HCT116 (cell line): ENCODE data around the gene DOK7. TPM values are rescaled to one million over a fixed set of nuclear protein-coding genes. Genes with fewer than 3 reads are reported as not detected.

Experiments used
- ATAC-seq: fragments of 200-7000 bp; cut with Tn5 transposase; 2 replicates; pipeline ENCODE4 v1.9.1; 2020; ENCODE audit warnings: mild to moderate bottlenecking, moderate library complexity
- BruUV-seq: library from RNA; stranded (reverse); fragments of 400-500 nt; replicated peaks from 2 replicates; lab custom pipeline; 2021; lab: Mats Ljungman, UMichigan
- CTCF ChIA-PET: fragments of 300-600 bp; sonication (Branson Sonifier 250); formaldehyde crosslinking; loops from one replicate; lab custom pipeline; 2021; ENCODE audit warnings: antibody characterized with exemption; lab: Charles Lee
- POLR2A ChIA-PET: fragments of 300-600, 350-600 bp; sonication (Branson Sonifier 250); formaldehyde crosslinking; loops from one replicate; lab custom pipeline; 2021; ENCODE audit warnings: antibody characterized with exemption; lab: Charles Lee
- RAD21 ChIA-PET, 2 experiments: fragments of 300-600 bp; sonication (Branson Sonifier 250); formaldehyde crosslinking; loops; one replicate each; lab custom pipeline; 2023; ENCODE audit warnings: low total read pairs in 2 of 2; ENCODE audit not compliant: uncharacterized antibody in 2 of 2, unreplicated experiment in 2 of 2, low non-redundant PET in 1 of 2; lab: Charles Lee
- DNase-seq: peaks from one replicate; pipeline ENCODE4 v3.0.0-alpha.2; 2010; ENCODE audit warnings: low read depth, low spot score
- H2AFZ ChIP-seq: fragments of 200-600 bp; shearing (Covaris generic), sonication (generic); 2 replicates; pipeline ENCODE4 v1.6.1; 2017; ENCODE audit warnings: low read depth, mixed run types, mixed read lengths, antibody characterized with exemption, low read length; ENCODE audit not compliant: poor library complexity, severe bottlenecking
- H3K27ac ChIP-seq: 2 replicates; pipeline ENCODE4 v1.5.1; 2012; ENCODE audit warnings: low read depth, low read length
- H3K27me3 ChIP-seq: fragments of 200-600 bp; sonication (generic); 2 replicates; pipeline ENCODE4 v1.6.1; 2016; ENCODE audit warnings: mixed run types, low read length, mixed read lengths; ENCODE audit not compliant: insufficient read depth
- H3K36me3 ChIP-seq, 2 experiments: fragments of 200-500 bp in 1 of 2; fragments of 200-600 bp in 1 of 2; sonication (Bioruptor generic) in 1 of 2; sonication (generic) in 1 of 2; 2 replicates each; pipeline versions ENCODE4 v1.5.1 to v1.6.1; 2014 to 2016; ENCODE audit warnings: low read length in 2 of 2, inconsistent platforms in 1 of 2, mixed read lengths in 1 of 2, mixed run types in 1 of 2; ENCODE audit not compliant: insufficient read depth in 2 of 2, control insufficient read depth in 1 of 2
- H3K4me1 ChIP-seq, 2 experiments: fragments of 200-600 bp in 1 of 2; sonication (generic) in 1 of 2; 2 replicates each; pipeline versions ENCODE4 v1.5.1 to v1.6.1; 2012 to 2017; ENCODE audit warnings: low read length in 2 of 2, inconsistent platforms in 1 of 2, mild to moderate bottlenecking in 1 of 2, mixed read lengths in 1 of 2, mixed run types in 1 of 2, moderate library complexity in 1 of 2; ENCODE audit not compliant: insufficient read depth in 2 of 2, control insufficient read depth in 1 of 2
- H3K4me2 ChIP-seq: fragments of 200-600 bp; sonication (generic); 2 replicates; pipeline ENCODE4 v1.6.1; 2017; ENCODE audit warnings: mixed run types, low read length, mixed read lengths
- H3K4me3 ChIP-seq, 2 experiments: fragments of 200-600 bp in 1 of 2; sonication (generic) in 1 of 2; replicated peaks in 1 of 2; 2 replicates each; pipeline ENCODE4 v1.5.1; 2011 to 2016; ENCODE audit warnings: low read length in 2 of 2, control low read depth in 1 of 2, low read depth in 1 of 2, mild to moderate bottlenecking in 1 of 2, mixed read lengths in 1 of 2, mixed run types in 1 of 2
- H3K79me2 ChIP-seq: fragments of 200-600 bp; sonication (generic); 2 replicates; pipeline ENCODE4 v1.6.1; 2017; ENCODE audit warnings: mild to moderate bottlenecking, mixed run types, low read length, moderate library complexity, mixed read lengths; ENCODE audit not compliant: insufficient read depth
- H3K9ac ChIP-seq: fragments of 200-600 bp; sonication (generic); 2 replicates; pipeline ENCODE4 v1.6.1; 2016; ENCODE audit warnings: low read length, mixed read lengths
- H3K9me2 ChIP-seq: fragments of 200-600 bp; sonication (generic), shearing (Covaris generic); 2 replicates; pipeline ENCODE4 v1.6.1; 2017; ENCODE audit warnings: mixed run types, mild to moderate bottlenecking, moderate library complexity; ENCODE audit not compliant: insufficient read depth
- H3K9me3 ChIP-seq, 2 experiments: fragments of 200-500 bp in 1 of 2; fragments of 200-600 bp in 1 of 2; sonication (Bioruptor generic) in 1 of 2; sonication (generic) in 1 of 2; 2 replicates each; pipeline ENCODE4 v1.6.1; 2014 to 2017; ENCODE audit warnings: low read length in 2 of 2, mixed read lengths in 2 of 2, inconsistent platforms in 1 of 2, low read depth in 1 of 2, mild to moderate bottlenecking in 1 of 2, mixed run types in 1 of 2, moderate library complexity in 1 of 2; ENCODE audit not compliant: control insufficient read depth in 1 of 2, insufficient read depth in 1 of 2
- H4K20me1 ChIP-seq: fragments of 200-600 bp; sonication (generic), shearing (Covaris generic); 2 replicates; pipeline ENCODE4 v1.6.1; 2017; ENCODE audit warnings: mixed run types, mild to moderate bottlenecking, moderate library complexity; ENCODE audit not compliant: insufficient read depth
- CBX3 ChIP-seq: IDR thresholded peaks from 2 replicates; pipeline ENCODE4 v1.6.1; 2012; ENCODE audit warnings: low read depth
- CEBPB ChIP-seq: IDR thresholded peaks from 2 replicates; pipeline ENCODE4 v1.6.1; 2012; ENCODE audit warnings: low read depth
- EGR1 ChIP-seq: IDR thresholded peaks from 2 replicates; pipeline ENCODE4 v1.6.1; 2012; ENCODE audit warnings: low read depth
- ELF1 ChIP-seq: IDR thresholded peaks from 2 replicates; pipeline ENCODE4 v1.6.1; 2012; ENCODE audit warnings: low read depth, borderline replicate concordance
- FOSL1 ChIP-seq: IDR thresholded peaks from 2 replicates; pipeline ENCODE4 v1.6.1; 2012; ENCODE audit warnings: low read depth
- JUND ChIP-seq: IDR thresholded peaks from 2 replicates; pipeline ENCODE4 v1.6.1; 2012
- MAX ChIP-seq: IDR thresholded peaks from 2 replicates; pipeline ENCODE4 v1.6.1; 2012
- POLR2A ChIP-seq: IDR thresholded peaks from 2 replicates; pipeline ENCODE4 v1.7.0; 2011; ENCODE audit warnings: borderline replicate concordance; ENCODE audit not compliant: insufficient read depth, insufficient read length; ENCODE audit errors: extremely low read depth
- POLR2AphosphoS5 ChIP-seq: IDR thresholded peaks from 2 replicates; pipeline ENCODE4 v1.6.1; 2011; ENCODE audit warnings: mild to moderate bottlenecking, low read depth, low read length, moderate library complexity
- RAD21 ChIP-seq: IDR thresholded peaks from 2 replicates; pipeline ENCODE4 v1.6.1; 2012; ENCODE audit warnings: low read depth, mild to moderate bottlenecking
- REST ChIP-seq: IDR thresholded peaks from 2 replicates; pipeline ENCODE4 v1.6.1; 2012; ENCODE audit warnings: low read depth
- SIN3A ChIP-seq: IDR thresholded peaks from 2 replicates; pipeline ENCODE4 v1.6.1; 2012; ENCODE audit warnings: low read depth
- SRF ChIP-seq: IDR thresholded peaks from 2 replicates; pipeline ENCODE4 v1.6.1; 2012; ENCODE audit warnings: low read depth
- TCF7L2 ChIP-seq: IDR thresholded peaks from 2 replicates; pipeline ENCODE4 v1.7.0; 2011; ENCODE audit warnings: borderline replicate concordance, inconsistent platforms; ENCODE audit not compliant: insufficient read depth, insufficient read length; ENCODE audit errors: extremely low read depth
- YY1 ChIP-seq: IDR thresholded peaks from 2 replicates; pipeline ENCODE4 v1.6.1; 2011; ENCODE audit warnings: low read length, low read depth, moderate library complexity, mild to moderate bottlenecking; ENCODE audit not compliant: insufficient replicate concordance; ENCODE audit errors: extremely low read depth
- intact Hi-C: fragments of 100-400 bp; cut with micrococcal nuclease; formaldehyde crosslinking; loops from 2 replicates; pipeline ENCODE4 v1.10.0; 2022
- total RNA-seq: library from RNA; stranded (reverse); gene quantifications from one replicate; pipeline ENCODE4 v1.2.1, GENCODE V29; 2021; ENCODE audit not compliant: unreplicated experiment
- TF ChIP-seq, protein P1 (sequence below): IDR thresholded peaks from 2 replicates; pipeline ENCODE4 v1.6.1; 2011; ENCODE audit warnings: mild to moderate bottlenecking, low read length, moderate library complexity; ENCODE audit not compliant: insufficient replicate concordance; ENCODE audit errors: extremely low read depth
- TF ChIP-seq, protein P2 (sequence below), 3 experiments: fragments of 200-600 bp in 1 of 3; sonication (generic) in 1 of 3; IDR thresholded peaks in 2 of 3; conservative IDR thresholded peaks in 1 of 3; 2 replicates each; pipeline ENCODE4 v1.5.1; 2012 to 2017; ENCODE audit warnings: low read depth in 2 of 3, low read length in 2 of 3, antibody characterized with exemption in 1 of 3, borderline replicate concordance in 1 of 3, control low read depth in 1 of 3, mild to moderate bottlenecking in 1 of 3, mixed read lengths in 1 of 3, mixed run types in 1 of 3, moderate library complexity in 1 of 3; ENCODE audit not compliant: insufficient read depth in 1 of 3

The DOK7 gene
- total RNA-seq, 1 experiment from 2014 or later, result 2.4 TPM

DNA sequence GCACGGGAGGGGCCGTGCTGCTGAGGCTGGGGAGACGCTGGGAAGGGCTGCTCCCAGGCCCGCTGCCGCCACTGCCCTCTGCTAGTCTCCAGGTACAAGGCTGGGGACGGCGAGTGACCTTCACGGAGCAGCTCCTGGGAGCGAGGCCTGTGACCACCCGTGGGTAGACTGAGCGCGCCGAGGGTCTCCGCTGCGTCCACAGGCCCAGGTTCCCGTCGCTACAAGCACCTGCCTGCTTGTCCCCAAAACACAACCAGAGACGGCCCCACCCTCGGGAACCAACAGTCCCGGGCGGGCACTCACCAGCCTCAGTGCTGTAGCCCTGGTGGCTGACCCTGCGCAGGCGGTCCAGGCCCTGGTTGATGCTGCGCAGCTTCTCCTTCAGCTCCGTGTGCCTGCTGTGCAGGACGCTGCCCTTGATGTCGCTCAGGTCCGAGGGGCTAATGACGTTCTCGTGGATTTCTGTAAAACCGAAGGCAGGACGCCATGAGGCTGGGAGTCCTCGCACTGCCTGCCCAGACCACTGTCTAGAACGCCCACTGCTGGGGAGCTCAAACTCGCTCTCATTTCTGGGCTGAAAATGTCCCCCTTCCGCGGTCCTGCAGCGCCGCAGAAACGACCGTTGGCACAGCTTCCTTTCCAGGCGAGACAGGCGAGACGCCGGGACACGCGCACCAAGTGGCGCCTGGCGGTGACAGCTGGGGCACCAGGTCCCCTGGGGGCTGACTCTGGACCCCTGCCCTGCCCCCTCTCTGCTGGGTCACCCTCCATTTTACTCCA, 54.8 kb downstream of the DOK7 start (continued):
- TF ChIP-seq FOSL1, result no peak
- no peak for TF ChIP-seq ELF1
- TF ChIP-seq RAD21, result no peak

DNA sequence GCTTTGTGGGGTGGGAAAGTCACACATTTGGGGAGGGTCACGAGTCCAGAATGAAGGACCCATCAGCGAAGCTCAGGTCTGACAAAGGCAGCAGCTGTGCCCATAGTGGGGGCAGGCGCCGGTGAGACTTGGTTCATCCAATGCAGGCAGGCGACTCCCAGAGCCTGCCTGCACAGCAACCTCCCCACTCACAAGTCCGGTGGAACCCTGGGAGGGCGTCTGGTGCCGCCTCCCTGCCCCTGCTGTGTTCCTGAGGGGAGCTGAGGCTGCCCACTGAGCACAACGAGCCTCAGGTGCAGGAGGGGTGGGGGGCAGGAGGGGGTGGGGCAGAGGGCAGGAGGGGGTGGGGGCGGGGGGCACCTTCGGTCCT, 55.4 kb downstream of the DOK7 start:
- Histone ChIP-seq H3K36me3 (peaks cover 24 to 34% of the 10 kb centered on the region in 2 experiments), H3K4me3 (no peak overlapping the region), H3K9ac (no peak overlapping the region), H3K9me3 (no peaks in the 10 kb centered on the region), H3K27me3 (no peaks in the 10 kb centered on the region), H3K4me2 (no peak overlapping the region), H3K27ac (no peak overlapping the region), H3K9me2 (no peaks in the 10 kb centered on the region), H4K20me1 (no peaks in the 10 kb centered on the region), H3K4me1 (no peaks in the 10 kb centered on the region), H3K79me2 (peaks cover 11% of the 10 kb centered on the region; the same call in 1 of the 2 replicates), H2AFZ (no peak overlapping the region)
- no peak for DNase-seq
- no TSS peak for BruUV-seq
- no peak for ATAC-seq
- TF ChIP-seq POLR2A (no peak), SRF (no peak), REST (no peak), CBX3 (no peak), TCF7L2 (no peak), SIN3A (no peak), POLR2AphosphoS5 (no peak), ELF1 (no peak), YY1 (no peak), CEBPB (no peak), MAX (no peak), EGR1 (no peak), JUND (no peak)
- TF ChIP-seq, protein P1, sequence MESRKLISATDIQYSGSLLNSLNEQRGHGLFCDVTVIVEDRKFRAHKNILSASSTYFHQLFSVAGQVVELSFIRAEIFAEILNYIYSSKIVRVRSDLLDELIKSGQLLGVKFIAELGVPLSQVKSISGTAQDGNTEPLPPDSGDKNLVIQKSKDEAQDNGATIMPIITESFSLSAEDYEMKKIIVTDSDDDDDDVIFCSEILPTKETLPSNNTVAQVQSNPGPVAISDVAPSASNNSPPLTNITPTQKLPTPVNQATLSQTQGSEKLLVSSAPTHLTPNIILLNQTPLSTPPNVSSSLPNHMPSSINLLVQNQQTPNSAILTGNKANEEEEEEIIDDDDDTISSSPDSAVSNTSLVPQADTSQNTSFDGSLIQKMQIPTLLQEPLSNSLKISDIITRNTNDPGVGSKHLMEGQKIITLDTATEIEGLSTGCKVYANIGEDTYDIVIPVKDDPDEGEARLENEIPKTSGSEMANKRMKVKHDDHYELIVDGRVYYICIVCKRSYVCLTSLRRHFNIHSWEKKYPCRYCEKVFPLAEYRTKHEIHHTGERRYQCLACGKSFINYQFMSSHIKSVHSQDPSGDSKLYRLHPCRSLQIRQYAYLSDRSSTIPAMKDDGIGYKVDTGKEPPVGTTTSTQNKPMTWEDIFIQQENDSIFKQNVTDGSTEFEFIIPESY, result no peak
- TF ChIP-seq, protein P2, sequence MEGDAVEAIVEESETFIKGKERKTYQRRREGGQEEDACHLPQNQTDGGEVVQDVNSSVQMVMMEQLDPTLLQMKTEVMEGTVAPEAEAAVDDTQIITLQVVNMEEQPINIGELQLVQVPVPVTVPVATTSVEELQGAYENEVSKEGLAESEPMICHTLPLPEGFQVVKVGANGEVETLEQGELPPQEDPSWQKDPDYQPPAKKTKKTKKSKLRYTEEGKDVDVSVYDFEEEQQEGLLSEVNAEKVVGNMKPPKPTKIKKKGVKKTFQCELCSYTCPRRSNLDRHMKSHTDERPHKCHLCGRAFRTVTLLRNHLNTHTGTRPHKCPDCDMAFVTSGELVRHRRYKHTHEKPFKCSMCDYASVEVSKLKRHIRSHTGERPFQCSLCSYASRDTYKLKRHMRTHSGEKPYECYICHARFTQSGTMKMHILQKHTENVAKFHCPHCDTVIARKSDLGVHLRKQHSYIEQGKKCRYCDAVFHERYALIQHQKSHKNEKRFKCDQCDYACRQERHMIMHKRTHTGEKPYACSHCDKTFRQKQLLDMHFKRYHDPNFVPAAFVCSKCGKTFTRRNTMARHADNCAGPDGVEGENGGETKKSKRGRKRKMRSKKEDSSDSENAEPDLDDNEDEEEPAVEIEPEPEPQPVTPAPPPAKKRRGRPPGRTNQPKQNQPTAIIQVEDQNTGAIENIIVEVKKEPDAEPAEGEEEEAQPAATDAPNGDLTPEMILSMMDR (IDR thresholded peaks at IDR 0.05 in 2 of 3, conservative IDR thresholded peaks at IDR 0.05 in 1 of 3; ENCODE audit: borderline replicate concordance in 1 of 3, insufficient read depth in 1 of 3, low read depth in 2 of 3, low read length in 2 of 3), result no peak
- intact Hi-C loops, result no loop called here
- POLR2A ChIA-PET, result no interaction called here
- RAD21 ChIA-PET, result no interaction called here
- CTCF ChIA-PET, result no interaction called here
